WTC11 (cell line): Measurements from ENCODE around the gene ROCK1. TPM values are rescaled to one million over a fixed set of nuclear protein-coding genes. Genes with fewer than 3 reads are reported as not detected.

ENCODE experiments used
- ATAC-seq: fragments of 200-7000 bp; cut with Tn5 transposase; 2 replicates; pipeline ENCODE4 v1.10.0; 2021; ENCODE audit warnings: mild to moderate bottlenecking, moderate library complexity
- CTCF ChIA-PET: fragments of 300-600 bp; sonication (Branson Sonifier 250); formaldehyde crosslinking; loops from one replicate; lab custom pipeline; 2021; ENCODE audit warnings: antibody characterized with exemption; lab: Charles Lee
- POLR2A ChIA-PET: fragments of 350-600 bp; sonication (Branson Sonifier 250); formaldehyde crosslinking; loops from one replicate; lab custom pipeline; 2021; ENCODE audit warnings: antibody characterized with exemption; lab: Charles Lee
- DNase-seq: peaks from one replicate; pipeline ENCODE4 v3.0.0; 2021; ENCODE audit warnings: low spot score
- H3K27ac Mint-ChIP-seq: 2 replicates; pipeline ENCODE4 v1.8.0; 2021; ENCODE audit warnings: mixed read lengths
- H3K27me3 Mint-ChIP-seq: 2 replicates; pipeline ENCODE4 v1.8.0; 2021; ENCODE audit warnings: low read depth, mild to moderate bottlenecking, moderate library complexity, mixed read lengths
- H3K36me3 Mint-ChIP-seq: 2 replicates; pipeline ENCODE4 v1.8.0; 2021; ENCODE audit warnings: mixed read lengths
- H3K4me1 Mint-ChIP-seq: 2 replicates; pipeline ENCODE4 v1.8.0; 2022; ENCODE audit warnings: mixed read lengths
- H3K4me3 Mint-ChIP-seq: 2 replicates; pipeline ENCODE4 v1.8.0; 2021; ENCODE audit warnings: mild to moderate bottlenecking, moderate library complexity, mixed read lengths
- H3K9me3 Mint-ChIP-seq: 2 replicates; pipeline ENCODE4 v1.8.0; 2021; ENCODE audit warnings: mixed read lengths
- ATF3 ChIP-seq: sonication (generic); formaldehyde crosslinking; conservative IDR thresholded peaks from 2 replicates; pipeline ENCODE4 v1.8.1; 2022; ENCODE audit warnings: mild to moderate bottlenecking, missing genetic modification reagents
- CREB1 ChIP-seq: sonication (generic); formaldehyde crosslinking; IDR thresholded peaks from 2 replicates; pipeline ENCODE4 v1.8.0; 2023; ENCODE audit warnings: mild to moderate bottlenecking, missing genetic modification reagents
- ERG ChIP-seq: fragments of 250-450 bp; sonication (Bioruptor Pico); IDR thresholded peaks from 2 replicates; pipeline ENCODE4 v1.8.0; 2021; ENCODE audit warnings: mild to moderate bottlenecking
- ESRRA ChIP-seq: sonication (generic); formaldehyde crosslinking; IDR thresholded peaks from 2 replicates; pipeline ENCODE4 v1.8.1; 2022; ENCODE audit warnings: mild to moderate bottlenecking, missing genetic modification reagents, borderline replicate concordance
- FOXP1 ChIP-seq: sonication (generic); formaldehyde crosslinking; IDR thresholded peaks from 2 replicates; pipeline ENCODE4 v1.8.0; 2022; ENCODE audit warnings: missing genetic modification reagents, mild to moderate bottlenecking, moderate library complexity, borderline replicate concordance
- FOXP4 ChIP-seq: sonication (generic); formaldehyde crosslinking; IDR thresholded peaks from 2 replicates; pipeline ENCODE4 v1.8.0; 2022; ENCODE audit warnings: mild to moderate bottlenecking, missing genetic modification reagents
- GABPB1 ChIP-seq: sonication (generic); formaldehyde crosslinking; IDR thresholded peaks from 2 replicates; pipeline ENCODE4 v1.8.1; 2023; ENCODE audit warnings: mild to moderate bottlenecking, missing genetic modification reagents
- IRF1 ChIP-seq: sonication (generic); formaldehyde crosslinking; IDR thresholded peaks from 2 replicates; pipeline ENCODE4 v1.8.0; 2023; ENCODE audit warnings: missing genetic modification reagents
- JUN ChIP-seq: sonication (generic); formaldehyde crosslinking; IDR thresholded peaks from 2 replicates; pipeline ENCODE4 v1.8.0; 2023; ENCODE audit warnings: mild to moderate bottlenecking, missing genetic modification reagents
- KAT7 ChIP-seq: sonication (generic); formaldehyde crosslinking; IDR thresholded peaks from 2 replicates; pipeline ENCODE4 v1.8.1; 2023; ENCODE audit warnings: missing genetic modification reagents, mild to moderate bottlenecking, borderline replicate concordance
- MYBL2 ChIP-seq: sonication (generic); formaldehyde crosslinking; IDR thresholded peaks from 2 replicates; pipeline ENCODE4 v1.8.1; 2023; ENCODE audit warnings: mild to moderate bottlenecking, moderate library complexity, missing genetic modification reagents
- NR2C2 ChIP-seq: sonication (generic); formaldehyde crosslinking; IDR thresholded peaks from 2 replicates; pipeline ENCODE4 v1.8.0; 2022; ENCODE audit warnings: mild to moderate bottlenecking, missing genetic modification reagents
- PREB ChIP-seq: sonication (generic); formaldehyde crosslinking; IDR thresholded peaks from 2 replicates; pipeline ENCODE4 v1.8.1; 2022; ENCODE audit warnings: mild to moderate bottlenecking, missing genetic modification reagents, moderate library complexity, borderline replicate concordance
- SOX15 ChIP-seq: fragments of 250-450 bp; sonication (Bioruptor Pico); IDR thresholded peaks from 2 replicates; pipeline ENCODE4 v1.9.0; 2021; ENCODE audit warnings: mild to moderate bottlenecking
- USF1 ChIP-seq: sonication (generic); formaldehyde crosslinking; IDR thresholded peaks from 2 replicates; pipeline ENCODE4 v1.8.0; 2022; ENCODE audit warnings: mild to moderate bottlenecking, missing genetic modification reagents
- ZNF219 ChIP-seq: sonication (generic); formaldehyde crosslinking; IDR thresholded peaks from 2 replicates; pipeline ENCODE4 v1.8.0; 2023; ENCODE audit warnings: missing genetic modification reagents, mild to moderate bottlenecking, borderline replicate concordance
- ZNF281 ChIP-seq: sonication (generic); formaldehyde crosslinking; IDR thresholded peaks from 2 replicates; pipeline ENCODE4 v1.8.0; 2023; ENCODE audit warnings: mild to moderate bottlenecking, missing genetic modification reagents
- ZNF396 ChIP-seq: fragments of 250-450 bp; sonication (Bioruptor Pico); IDR thresholded peaks from 2 replicates; pipeline ENCODE4 v1.8.0; 2021; ENCODE audit warnings: mild to moderate bottlenecking, moderate library complexity, borderline replicate concordance
- ZNF512 ChIP-seq: sonication (generic); formaldehyde crosslinking; IDR thresholded peaks from 2 replicates; pipeline ENCODE4 v1.8.1; 2022; ENCODE audit warnings: missing genetic modification reagents, borderline replicate concordance
- ZSCAN18 ChIP-seq: fragments of 250-450 bp; sonication (Bioruptor Pico); IDR thresholded peaks from 2 replicates; pipeline ENCODE4 v2.1.2; 2022; ENCODE audit warnings: mild to moderate bottlenecking, moderate library complexity
- total RNA-seq: library from RNA; stranded (reverse); gene quantifications from 3 replicates; pipeline ENCODE4 v1.2.3, GENCODE V29; 2021

Gene ROCK1
- total RNA-seq, 1 experiment from 2014 or later: 42.2 TPM

GRCh38 chr18:21096760-21097159 lies 14.9 kb downstream of the ROCK1 start (continued):
- TF ChIP-seq USF1 (CRISPR knock-in tag) (no peak), MYBL2 (CRISPR knock-in tag) (no peak), ERG (CRISPR knock-in tag) (no peak), FOXP4 (CRISPR knock-in tag) (no peak)

GRCh38 chr18:21093133-21093532 lies 18.5 kb downstream of the ROCK1 start:
- POLR2A ChIA-PET: interaction anchor here (0.7 kb wide), 1 partner anchor 27 kb away, joined by 6 read pairs; no protein-coding TSS in a partner anchor
- Mint-ChIP-seq H3K9me3 (peaks cover 9% of the 10 kb centered on the region), H3K4me1 (no peaks in the 10 kb centered on the region), H3K27me3 (no peaks in the 10 kb centered on the region), H3K36me3 (0 out of 2 replicates have a peak, but pooled peaks cover 3% of the 10 kb centered on the region), H3K27ac (no peak overlapping the region), H3K4me3 (no peak overlapping the region)
- CTCF ChIA-PET: interaction anchor here (0.7 kb wide), 1 partner anchor 904 kb away, joined by 3 read pairs; no protein-coding TSS in a partner anchor
- no peak for DNase-seq
- ATAC-seq: no peak
- no peak for TF ChIP-seq USF1 (CRISPR knock-in tag)
- TF ChIP-seq JUN (CRISPR knock-in tag): no peak
- TF ChIP-seq ZNF512 (CRISPR knock-in tag): no peak
- TF ChIP-seq PREB (CRISPR knock-in tag): no peak
- no peak for TF ChIP-seq GABPB1
- no peak for TF ChIP-seq NR2C2
- no peak for TF ChIP-seq SOX15 (CRISPR knock-in tag)
- TF ChIP-seq ESRRA (CRISPR knock-in tag): no peak
- no peak for TF ChIP-seq ZNF219 (CRISPR knock-in tag)
- no peak for TF ChIP-seq CREB1 (CRISPR knock-in tag)
- TF ChIP-seq ZSCAN18: no peak
- TF ChIP-seq FOXP1 (CRISPR knock-in tag): no peak
- TF ChIP-seq KAT7: no peak
- no peak for TF ChIP-seq IRF1
- TF ChIP-seq ZNF281 (CRISPR knock-in tag): no peak
- TF ChIP-seq ATF3 (CRISPR knock-in tag): no peak
- no peak for TF ChIP-seq ZNF396 (CRISPR knock-in tag)
